Keratinocyte (primary cell): Measurements from ENCODE around the gene SDK1. TPM values are rescaled to one million over a fixed set of nuclear protein-coding genes. Genes with fewer than 3 reads are reported as not detected.
"Not testable (repeated sequence)": the region's sequence is repeated elsewhere in the genome, so short reads cannot be mapped to it uniquely, and the experiment has no call there.

Experiments
- DNase-seq: peaks from one replicate; pipeline ENCODE4 v3.0.0-alpha.2; 2011; ENCODE audit warnings: low read depth, missing footprints, low spot score
- FAIRE-seq: peaks from 2 replicates; lab custom pipeline; 2011; peaks lifted over from hg19 to GRCh38; lab: Jason Lieb, UNC
- H2AFZ ChIP-seq: 2 replicates; pipeline ENCODE4 v1.6.0; 2012; ENCODE audit warnings: low read length, control low read depth, inconsistent platforms; ENCODE audit not compliant: control insufficient read depth
- H3K27ac ChIP-seq: 2 replicates; pipeline ENCODE4 v1.5.1; 2011; ENCODE audit warnings: low read length; ENCODE audit not compliant: control insufficient read depth, insufficient read depth
- H3K27me3 ChIP-seq: 3 replicates; pipeline ENCODE4 v1.6.0; 2011; ENCODE audit warnings: low read length; ENCODE audit not compliant: control insufficient read depth, insufficient read depth; ENCODE audit errors: extremely low read depth
- H3K36me3 ChIP-seq, 2 experiments: 2 replicates in 1 of 2; 3 replicates in 1 of 2; pipeline ENCODE4 v1.5.1; 2011; ENCODE audit warnings: low read length in 2 of 2, mild to moderate bottlenecking in 1 of 2; ENCODE audit not compliant: control insufficient read depth in 2 of 2, insufficient read depth in 2 of 2; ENCODE audit errors: extremely low read depth in 1 of 2
- H3K4me1 ChIP-seq: 3 replicates; pipeline ENCODE4 v1.5.1; 2011; ENCODE audit warnings: low read length; ENCODE audit not compliant: control insufficient read depth, insufficient read depth; ENCODE audit errors: extremely low read depth
- H3K4me2 ChIP-seq: 3 replicates; pipeline ENCODE4 v1.6.0; 2011; ENCODE audit warnings: low read depth, low read length; ENCODE audit not compliant: control insufficient read depth, insufficient read depth; ENCODE audit errors: extremely low read depth
- H3K4me3 ChIP-seq, 3 experiments: fragments of 200-600 bp in 1 of 3; sonication (generic) in 1 of 3; 2 replicates in 2 of 3; 3 replicates in 1 of 3; pipeline ENCODE4 v1.5.1; 2011 to 2016; ENCODE audit warnings: low read length in 3 of 3, mild to moderate bottlenecking in 3 of 3, control low read depth in 2 of 3, inconsistent platforms in 1 of 3, low read depth in 1 of 3, mixed read lengths in 1 of 3, mixed run types in 1 of 3, moderate library complexity in 1 of 3; ENCODE audit not compliant: control insufficient read depth in 2 of 3, insufficient read depth in 2 of 3; ENCODE audit errors: extremely low read depth in 1 of 3
- H3K79me2 ChIP-seq: 2 replicates; pipeline ENCODE4 v1.6.0; 2012; ENCODE audit warnings: low read length; ENCODE audit not compliant: control insufficient read depth, insufficient read depth
- H3K9ac ChIP-seq: 3 replicates; pipeline ENCODE4 v1.6.0; 2011; ENCODE audit warnings: low read length; ENCODE audit not compliant: control insufficient read depth, insufficient read depth; ENCODE audit errors: extremely low read depth
- H3K9me1 ChIP-seq: 3 replicates; pipeline ENCODE4 v1.6.0; 2011; ENCODE audit warnings: low read length; ENCODE audit not compliant: control insufficient read depth, insufficient read depth; ENCODE audit errors: extremely low read depth
- H3K9me3 ChIP-seq: 2 replicates; pipeline ENCODE4 v1.5.1; 2012; ENCODE audit warnings: low read depth, low read length; ENCODE audit not compliant: control insufficient read depth
- H4K20me1 ChIP-seq: 3 replicates; pipeline ENCODE4 v1.6.0; 2011; ENCODE audit warnings: low read length; ENCODE audit not compliant: control insufficient read depth, insufficient read depth; ENCODE audit errors: extremely low read depth
- EZH2 ChIP-seq: IDR thresholded peaks from one replicate; pipeline ENCODE4 v1.6.1; 2012; ENCODE audit warnings: inconsistent platforms, mild to moderate bottlenecking, low read length, moderate library complexity
- dilution Hi-C: fragments of 300-500 bp; cut with MboI; formaldehyde crosslinking; loops from one replicate; pipeline ENCODE4 v1.7.0; 2020; ENCODE audit warnings: low sequenced_read_pairs; ENCODE audit not compliant: extremely low pct_ligation_motif_present
- polyA plus RNA-seq, 5 experiments: library from polyadenylated mRNA; depleted of rRNA in 3 of 5; stranded (reverse) in 3 of 5; stranded (forward) in 1 of 5; unstranded in 1 of 5; fragments of >200 nt; gene quantifications; 1 replicate in 1 of 5; 2 replicates in 3 of 5; 3 replicates in 1 of 5; pipeline versions ENCODE4 v1.2.1 to v1.2.3, GENCODE V29; 2011 to 2012; ENCODE audit warnings: missing spikeins in 2 of 5, low read depth in 1 of 5, low replicate concordance in 1 of 5
- TF ChIP-seq, protein P1 (sequence below), 3 experiments: IDR thresholded peaks in 1 of 3; conservative IDR thresholded peaks in 1 of 3; optimal IDR thresholded peaks in 1 of 3; 2 replicates in 2 of 3; 3 replicates in 1 of 3; pipeline versions ENCODE3 to v1.5.1; 2011; ENCODE audit warnings: low read length in 3 of 3, mild to moderate bottlenecking in 3 of 3, moderate library complexity in 2 of 3, control low read depth in 1 of 3, inconsistent platforms in 1 of 3; ENCODE audit not compliant: insufficient read depth in 2 of 3; ENCODE audit errors: extremely low read depth in 1 of 3

Gene SDK1
- polyA plus RNA-seq, 1 donor (not counting 4 experiments of a cell fraction or from before 2014, with no cell fraction given) = 0.66 TPM

GRCh38 chr7:3961857-3962503 is 660.9 kb downstream of the SDK1 start:
- no peaks in the 10 kb centered on the region for H3K9me1 ChIP-seq
- no peak overlapping the region for H3K4me2 ChIP-seq
- H3K4me1 ChIP-seq = peaks cover 3% of the 10 kb centered on the region
- no peaks in the 10 kb centered on the region for H4K20me1 ChIP-seq
- dilution Hi-C loops = no loop called here
- DNase-seq = no peak
- no peaks in the 10 kb centered on the region for H3K27me3 ChIP-seq
- H2AFZ ChIP-seq = no peak overlapping the region
- H3K79me2 ChIP-seq = no peaks in the 10 kb centered on the region
- H3K4me3 ChIP-seq = no peak overlapping the region
- peaks cover 0 to 9% of the 10 kb centered on the region in 2 experiments for H3K36me3 ChIP-seq
- no peak for FAIRE-seq
- H3K9ac ChIP-seq = no peak overlapping the region
- H3K27ac ChIP-seq = no peak overlapping the region
- no peaks in the 10 kb centered on the region for H3K9me3 ChIP-seq
- TF ChIP-seq EZH2 = no peak
- TF ChIP-seq, protein P1, sequence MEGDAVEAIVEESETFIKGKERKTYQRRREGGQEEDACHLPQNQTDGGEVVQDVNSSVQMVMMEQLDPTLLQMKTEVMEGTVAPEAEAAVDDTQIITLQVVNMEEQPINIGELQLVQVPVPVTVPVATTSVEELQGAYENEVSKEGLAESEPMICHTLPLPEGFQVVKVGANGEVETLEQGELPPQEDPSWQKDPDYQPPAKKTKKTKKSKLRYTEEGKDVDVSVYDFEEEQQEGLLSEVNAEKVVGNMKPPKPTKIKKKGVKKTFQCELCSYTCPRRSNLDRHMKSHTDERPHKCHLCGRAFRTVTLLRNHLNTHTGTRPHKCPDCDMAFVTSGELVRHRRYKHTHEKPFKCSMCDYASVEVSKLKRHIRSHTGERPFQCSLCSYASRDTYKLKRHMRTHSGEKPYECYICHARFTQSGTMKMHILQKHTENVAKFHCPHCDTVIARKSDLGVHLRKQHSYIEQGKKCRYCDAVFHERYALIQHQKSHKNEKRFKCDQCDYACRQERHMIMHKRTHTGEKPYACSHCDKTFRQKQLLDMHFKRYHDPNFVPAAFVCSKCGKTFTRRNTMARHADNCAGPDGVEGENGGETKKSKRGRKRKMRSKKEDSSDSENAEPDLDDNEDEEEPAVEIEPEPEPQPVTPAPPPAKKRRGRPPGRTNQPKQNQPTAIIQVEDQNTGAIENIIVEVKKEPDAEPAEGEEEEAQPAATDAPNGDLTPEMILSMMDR (optimal IDR thresholded peaks at IDR 0.05 in 1 of 3, IDR thresholded peaks at IDR 0.05 in 1 of 3, conservative IDR thresholded peaks at IDR 0.05 in 1 of 3; ENCODE audit: extremely low read depth in 1 of 3, insufficient read depth in 2 of 3, low read length in 3 of 3) = no peak

GRCh38 chr7:3963768-3964167 is 662.7 kb downstream of the SDK1 start:
- H3K9me1 ChIP-seq, H3K9ac ChIP-seq, H4K20me1 ChIP-seq, FAIRE-seq, DNase-seq, H3K4me3 ChIP-seq, H3K27me3 ChIP-seq, H3K79me2 ChIP-seq, H3K4me2 ChIP-seq, H3K27ac ChIP-seq, H2AFZ ChIP-seq, H3K4me1 ChIP-seq, dilution Hi-C loops, H3K9me3 ChIP-seq: not testable (repeated sequence)
- H3K36me3 ChIP-seq = peaks cover 0 to 12% of the 10 kb centered on the region in 2 experiments
